Amniotic epithelial cell (primary cell): ENCODE data around the gene FIGLA.

ENCODE experiments used
- DNase-seq: peaks from one replicate; pipeline ENCODE4 v3.0.0-alpha.2; 2010; ENCODE audit warnings: low read depth

Gene FIGLA, protein sequence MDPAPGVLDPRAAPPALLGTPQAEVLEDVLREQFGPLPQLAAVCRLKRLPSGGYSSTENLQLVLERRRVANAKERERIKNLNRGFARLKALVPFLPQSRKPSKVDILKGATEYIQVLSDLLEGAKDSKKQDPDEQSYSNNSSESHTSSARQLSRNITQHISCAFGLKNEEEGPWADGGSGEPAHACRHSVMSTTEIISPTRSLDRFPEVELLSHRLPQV

DNA sequence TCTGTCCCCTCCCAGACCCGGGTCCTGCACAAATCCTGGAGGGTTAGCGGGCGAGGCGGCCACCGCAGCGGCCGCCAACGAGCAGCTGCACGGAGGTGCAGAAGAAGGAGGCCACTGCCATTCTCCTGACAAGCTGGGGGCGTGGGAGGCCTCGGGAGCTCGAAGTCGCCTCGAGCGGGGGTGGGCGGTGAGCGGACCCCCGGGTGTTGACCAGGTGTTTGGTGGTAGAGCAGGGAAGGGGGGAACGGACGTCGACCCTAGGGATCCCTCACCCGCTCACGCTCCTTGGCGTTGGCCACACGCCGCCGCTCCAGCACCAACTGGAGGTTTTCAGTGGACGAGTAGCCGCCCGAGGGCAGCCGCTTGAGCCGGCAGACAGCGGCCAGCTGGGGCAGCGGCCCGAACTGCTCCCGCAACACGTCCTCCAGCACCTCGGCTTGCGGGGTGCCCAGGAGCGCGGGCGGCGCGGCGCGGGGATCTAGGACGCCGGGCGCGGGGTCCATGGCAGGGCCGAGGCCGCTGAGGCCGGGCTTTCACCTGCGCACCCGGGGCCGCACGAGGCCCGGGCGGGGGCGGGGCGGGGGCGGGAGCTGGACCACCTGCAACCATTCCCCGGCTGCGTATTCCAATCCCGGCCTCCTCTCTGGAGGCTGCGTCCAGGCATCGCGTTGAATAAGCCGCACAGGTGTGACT is at the start of gene FIGLA:
Gene FIGLA, minus strand, starts transcription at position 508 of the 693 bp plus-strand sequence. Its CDS starts 5 bp downstream, at position 503.
- DNase-seq: no peak

DNA sequence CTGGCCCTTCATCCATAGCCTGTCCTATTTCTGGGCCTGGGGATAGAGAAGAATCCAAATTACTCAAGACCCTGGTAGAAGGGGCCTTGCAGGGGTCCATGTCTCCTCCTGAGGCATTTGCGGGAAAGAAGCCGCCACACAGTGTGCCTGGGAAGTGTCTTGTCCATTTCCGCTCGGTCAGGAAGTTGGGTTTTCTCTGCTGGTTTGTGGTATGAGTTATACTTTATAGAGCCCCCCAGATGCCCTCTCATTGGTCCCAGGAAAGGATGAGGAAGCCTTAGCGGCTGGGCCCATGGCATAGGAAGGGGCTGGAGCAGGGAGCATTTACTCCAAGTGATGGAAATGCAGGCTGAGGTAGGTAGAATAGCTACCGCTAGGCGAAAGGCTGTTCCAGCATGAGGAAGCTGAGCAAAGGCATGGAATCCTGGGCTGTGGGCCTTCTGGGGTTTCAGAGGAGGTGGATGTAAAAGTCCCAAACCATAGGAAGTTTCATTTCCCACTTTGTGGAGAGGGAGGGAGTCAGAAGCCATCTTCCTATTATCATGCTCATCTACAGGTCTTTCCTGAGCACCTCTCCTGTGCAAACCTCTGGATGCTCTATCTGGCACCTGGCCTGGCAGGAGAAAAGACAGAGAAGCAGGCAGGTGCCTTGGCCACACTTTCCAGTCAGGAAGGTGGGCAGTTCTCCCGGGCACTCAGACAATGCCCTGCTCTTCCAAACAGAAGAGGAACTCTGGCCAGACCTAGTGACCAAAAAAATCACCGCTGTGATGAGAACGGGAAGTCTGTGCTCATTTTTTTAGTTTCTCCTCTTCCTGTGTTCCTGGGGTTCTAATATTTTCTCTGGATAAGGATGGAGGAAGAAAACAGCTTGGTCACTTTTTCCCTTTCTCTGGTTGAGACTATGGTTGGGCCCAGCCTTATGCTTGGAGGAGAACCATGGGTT is 47.8 kb upstream of the FIGLA start:
- no peak for DNase-seq

DNA sequence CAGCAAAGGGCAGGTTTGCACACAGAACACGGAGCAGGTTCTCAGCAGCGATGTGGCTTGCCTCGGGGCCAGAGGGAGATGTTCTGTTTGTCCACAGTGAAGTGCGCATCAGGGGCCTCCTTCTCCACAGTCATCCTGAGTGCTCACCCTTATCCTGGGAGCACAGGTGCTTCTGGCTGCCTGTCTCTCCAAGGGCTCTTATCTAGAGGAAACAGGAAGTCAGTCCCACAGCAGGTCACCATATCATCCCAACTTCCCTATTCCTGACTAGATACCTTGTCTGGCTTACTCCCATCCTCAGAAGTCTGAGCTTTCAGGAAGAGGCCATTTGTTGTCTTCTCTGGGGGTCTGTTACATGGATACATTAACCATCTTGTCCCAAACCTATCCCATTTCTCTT is 45.2 kb upstream of the FIGLA start, which contains the start of gene CD207:
Gene CD207, minus strand, starts transcription at position 174 of the 400 bp plus-strand sequence. Its CDS starts 40 bp downstream, at position 134.
- DNase-seq: no peak

DNA sequence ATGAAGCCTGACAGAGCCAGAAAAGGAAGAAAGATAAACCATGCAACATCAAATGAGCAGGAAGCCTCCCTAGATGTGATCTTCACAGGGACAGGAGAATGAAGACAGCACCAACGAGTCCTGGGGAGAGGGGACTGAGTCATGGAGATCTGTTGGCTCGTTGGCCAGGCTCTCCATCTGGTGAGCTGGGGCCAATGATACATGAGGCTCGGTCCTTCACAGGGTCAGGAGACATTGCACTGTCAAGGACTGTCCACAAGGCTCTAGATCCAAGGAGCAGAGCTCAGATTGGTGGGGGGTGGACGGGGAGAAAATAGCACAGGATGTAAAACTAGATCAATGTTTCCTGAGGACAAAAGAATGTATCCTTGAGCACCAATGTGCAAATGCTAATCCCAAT is 44.4 kb upstream of the FIGLA start:
- DNase-seq: no peak

DNA sequence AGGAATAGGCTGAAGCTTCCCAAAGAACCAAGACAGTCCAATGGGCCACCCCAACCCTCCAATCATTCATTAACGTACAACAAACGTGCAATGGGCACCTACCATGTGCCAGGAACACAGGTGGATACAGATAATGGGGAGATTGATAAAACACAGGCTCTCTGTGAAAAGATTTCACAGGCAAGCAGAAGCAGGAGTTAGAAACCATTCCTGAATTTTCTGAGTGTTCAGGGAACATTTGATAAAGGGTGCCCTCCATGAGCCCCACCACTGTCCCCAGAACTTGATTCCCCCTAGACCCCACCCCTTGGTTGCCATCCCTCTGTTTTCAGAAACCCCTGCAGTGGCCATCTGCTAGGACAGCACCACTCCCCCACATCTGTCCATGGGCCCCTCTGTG is 43.7 kb upstream of the FIGLA start:
- DNase-seq: no peak

DNA sequence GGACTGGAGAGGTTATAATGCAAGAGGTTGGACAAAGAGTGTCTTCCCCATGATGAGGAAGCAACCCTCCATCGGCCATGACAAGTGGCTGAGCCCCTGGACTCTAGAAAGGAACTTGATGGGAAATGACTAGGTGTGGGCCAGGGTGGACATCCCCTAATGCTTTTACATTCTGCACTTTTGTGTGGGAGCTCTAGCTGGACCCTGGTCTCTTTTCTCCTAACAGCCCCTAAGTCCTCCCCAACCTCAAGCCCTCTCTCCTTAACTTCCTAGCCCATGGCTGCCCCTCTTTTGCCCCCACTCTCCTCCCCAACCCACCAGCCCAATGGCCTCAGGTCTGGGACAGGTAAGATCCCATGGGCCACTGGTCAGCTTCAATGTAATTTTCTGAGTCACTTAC is 42.8 kb upstream of the FIGLA start:
- no peak for DNase-seq

DNA sequence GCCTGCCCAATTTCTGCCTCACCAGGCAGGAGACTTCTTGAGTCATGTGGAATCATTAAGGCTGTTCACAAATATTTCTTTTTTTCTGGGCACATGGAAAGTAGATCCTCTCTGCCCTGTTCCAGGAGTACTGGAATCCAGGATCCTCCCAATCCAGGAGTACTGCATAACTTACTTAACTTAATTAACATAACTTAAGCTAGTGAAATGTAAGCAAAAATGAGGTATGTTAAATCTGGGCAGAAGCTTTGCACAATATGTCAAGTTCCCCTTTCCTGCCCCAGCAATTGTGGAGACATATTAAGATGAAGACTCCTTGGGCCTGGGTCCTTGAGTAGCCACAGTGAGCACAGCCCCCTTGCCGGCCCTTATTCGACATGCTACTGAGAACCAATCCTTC is 41.9 kb upstream of the FIGLA start:
- no peak for DNase-seq

DNA sequence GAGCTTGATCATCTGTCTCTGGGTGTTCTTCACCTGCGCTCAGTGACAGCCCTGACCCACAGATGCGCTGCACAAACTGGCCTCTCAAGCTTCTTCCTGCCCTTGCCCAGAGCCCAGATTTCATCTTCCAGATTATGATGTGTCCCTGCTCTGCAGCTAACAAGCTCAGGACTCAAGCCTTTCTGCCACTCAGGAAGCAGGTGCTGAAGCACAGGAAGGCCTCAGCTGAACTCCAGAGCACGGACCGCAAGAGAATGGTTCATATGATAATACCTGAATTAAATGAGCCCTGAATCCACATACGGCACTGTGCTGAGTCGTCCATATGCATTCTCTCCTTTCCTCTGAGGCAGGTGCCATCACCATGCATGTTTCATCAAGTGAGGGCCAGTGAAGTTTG is 41.4 kb upstream of the FIGLA start:
- no peak for DNase-seq

DNA sequence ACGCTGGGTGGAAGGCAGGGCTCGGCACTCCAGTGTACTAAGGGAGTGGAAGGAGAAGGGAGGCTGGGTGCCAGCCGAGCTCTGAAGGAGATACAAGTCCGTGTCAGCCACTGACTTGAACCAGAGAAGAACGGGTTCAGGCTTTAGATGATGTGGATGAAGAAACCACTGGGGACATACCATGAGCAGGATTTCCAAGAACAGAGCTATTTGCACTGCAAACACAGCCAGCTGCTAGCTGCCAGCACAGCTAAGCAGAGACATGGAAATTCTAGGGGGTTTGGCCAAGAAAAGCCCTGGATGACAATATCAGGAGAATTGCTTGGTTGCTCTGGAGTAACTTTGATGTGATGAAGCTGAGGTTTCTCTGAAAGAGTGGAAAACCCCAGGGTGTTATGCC is 39.9 kb upstream of the FIGLA start:
- no peak for DNase-seq

DNA sequence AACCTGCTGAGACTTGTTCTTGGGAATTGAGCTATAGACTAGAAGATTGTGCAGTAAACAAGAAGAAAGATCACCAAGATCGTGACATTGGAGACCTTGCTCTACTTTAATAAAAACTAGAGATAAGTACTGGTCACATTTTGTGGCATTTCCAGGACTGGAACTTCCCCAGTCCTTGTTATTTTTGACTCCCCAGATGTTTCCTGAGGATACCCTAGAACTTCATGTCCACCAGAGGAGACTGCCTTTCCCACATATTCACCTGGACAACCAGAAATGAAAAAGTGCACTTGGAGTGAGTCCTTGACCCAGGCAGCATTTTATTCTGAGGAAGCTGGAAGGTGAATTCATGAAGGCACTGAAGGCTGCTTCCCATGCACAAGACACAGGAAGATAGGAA is 39.5 kb upstream of the FIGLA start:
- no peak for DNase-seq

DNA sequence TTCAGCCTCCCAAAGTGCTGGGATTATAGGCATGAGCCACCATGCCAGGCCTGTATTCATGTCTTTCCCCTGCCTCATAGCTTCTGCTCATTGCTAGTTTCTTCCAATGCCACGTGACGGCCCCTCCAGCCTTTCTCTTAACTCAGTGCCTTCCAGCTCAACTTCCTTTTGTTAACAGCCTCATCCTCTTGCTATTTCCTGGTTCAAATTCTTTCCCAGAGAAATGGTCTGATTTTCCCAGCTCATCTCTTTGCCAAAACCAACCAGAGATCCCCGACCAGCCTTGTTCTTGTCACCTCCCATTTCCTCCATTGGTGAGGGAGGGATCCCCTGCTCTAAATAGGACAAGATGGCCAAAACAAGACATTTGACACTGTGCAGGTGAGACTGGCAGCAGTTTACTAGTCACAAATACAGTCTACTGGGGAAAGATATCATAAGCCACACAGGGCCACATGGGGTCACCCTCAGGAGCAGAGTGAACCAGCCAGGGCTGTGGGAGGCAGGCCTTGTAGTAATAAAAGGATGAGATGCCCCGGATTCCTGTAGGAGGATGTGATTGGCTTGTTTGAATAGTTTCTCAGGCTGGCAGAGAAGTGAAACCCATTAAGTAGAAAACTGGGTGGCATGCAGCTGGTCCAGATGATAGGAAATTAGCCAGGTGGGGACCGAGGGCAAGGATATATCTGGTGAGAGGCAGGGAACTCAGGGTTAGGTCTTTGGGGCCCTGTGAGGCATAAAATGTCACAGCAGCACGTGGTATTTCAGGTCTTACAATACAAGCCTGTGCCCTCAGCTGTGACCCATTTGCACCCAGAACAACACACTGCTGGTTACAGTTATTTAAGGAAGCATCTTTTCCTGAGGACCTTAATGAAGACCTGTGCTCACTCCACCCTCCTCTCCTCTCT is 38.7 kb upstream of the FIGLA start:
- DNase-seq: no peak

DNA sequence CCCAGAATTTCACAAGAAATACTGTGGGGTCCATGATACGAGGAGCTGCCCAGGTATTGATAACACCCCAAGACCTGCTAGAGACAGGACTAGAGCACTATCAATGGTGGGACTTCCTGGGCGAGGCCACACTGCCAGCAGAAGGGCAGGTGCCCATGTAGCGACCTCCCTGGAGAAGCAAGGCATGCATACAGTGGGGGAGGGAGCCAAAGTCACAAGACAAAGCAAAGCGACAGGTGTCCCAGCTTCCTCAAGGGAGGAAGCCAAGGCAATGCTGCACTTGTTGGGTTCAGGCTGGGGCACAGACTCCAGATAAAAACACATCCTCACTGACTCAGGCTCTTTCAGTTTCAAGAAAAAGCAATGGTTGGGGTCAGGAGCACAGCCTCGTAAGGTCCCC is 37.7 kb upstream of the FIGLA start:
- no peak for DNase-seq

DNA sequence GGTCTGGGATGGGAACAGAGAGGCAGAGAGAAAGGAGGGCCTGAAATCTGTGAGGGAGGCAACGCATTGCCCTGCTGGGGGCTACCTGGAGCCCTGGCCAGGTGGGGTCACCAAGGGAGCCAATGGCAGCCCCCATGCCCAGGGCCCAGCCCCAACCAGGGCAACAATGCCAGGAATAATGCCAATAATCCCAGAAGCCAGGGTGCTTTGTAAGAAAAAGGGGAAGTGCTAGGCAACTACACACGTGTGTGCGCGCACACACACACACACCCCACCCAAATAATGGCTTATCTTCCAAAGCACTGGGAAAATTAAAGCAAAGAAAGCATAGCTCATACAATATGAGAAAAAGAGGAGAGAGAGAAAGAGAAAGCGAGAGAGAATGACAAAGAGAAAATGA is 36.9 kb upstream of the FIGLA start:
- no peak for DNase-seq

DNA sequence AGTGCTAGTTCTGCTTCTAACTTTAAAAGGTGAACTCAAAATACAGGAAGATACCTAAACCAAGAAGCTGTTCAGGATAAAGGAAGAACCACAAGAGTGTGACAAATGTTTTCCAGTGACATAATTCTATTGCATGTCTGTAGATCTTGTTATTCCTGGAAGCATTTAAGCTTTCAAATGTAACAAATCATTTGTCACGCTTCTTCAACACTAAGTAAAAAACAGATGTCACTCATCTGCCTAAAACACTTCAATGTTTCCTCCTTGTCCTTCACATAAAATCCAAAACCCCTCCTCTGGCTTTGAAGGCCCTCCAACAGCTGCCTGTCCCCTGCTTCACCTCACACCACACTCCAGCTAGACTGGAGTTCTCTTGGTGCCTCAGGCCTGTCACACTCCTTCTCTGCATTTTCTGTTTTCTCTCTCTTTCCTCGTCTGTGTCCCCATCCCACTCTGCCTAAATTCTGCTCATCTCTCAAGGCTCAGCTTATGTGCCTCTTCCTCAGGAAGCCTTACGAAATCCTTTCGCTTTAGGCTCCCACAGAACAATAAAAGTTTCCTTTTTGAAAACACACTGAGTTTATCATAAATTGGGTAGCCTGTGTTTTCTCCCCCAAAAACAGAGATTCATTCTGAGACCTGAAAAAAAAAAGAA is 36.4 kb upstream of the FIGLA start:
- DNase-seq: no peak

DNA sequence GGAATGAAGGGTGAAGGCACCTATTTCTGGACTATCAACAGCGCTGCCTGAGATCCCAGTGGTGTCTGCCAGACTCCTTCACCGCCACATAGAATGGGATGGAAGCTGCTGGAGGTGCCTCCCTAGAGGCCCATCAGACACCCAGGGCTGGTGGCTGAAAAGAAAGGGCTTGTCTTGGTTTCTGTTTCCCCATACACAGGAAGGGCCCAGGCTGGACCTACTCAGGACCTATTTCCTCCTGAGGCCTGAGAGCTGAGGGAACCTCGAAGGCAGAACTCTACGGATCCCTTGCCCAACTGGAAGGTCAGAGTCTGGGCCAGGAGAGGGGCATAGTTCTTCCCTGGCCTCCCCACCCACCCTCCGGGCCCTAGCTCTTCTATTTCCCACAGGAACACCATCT is 32.8 kb upstream of the FIGLA start:
- no peak for DNase-seq

DNA sequence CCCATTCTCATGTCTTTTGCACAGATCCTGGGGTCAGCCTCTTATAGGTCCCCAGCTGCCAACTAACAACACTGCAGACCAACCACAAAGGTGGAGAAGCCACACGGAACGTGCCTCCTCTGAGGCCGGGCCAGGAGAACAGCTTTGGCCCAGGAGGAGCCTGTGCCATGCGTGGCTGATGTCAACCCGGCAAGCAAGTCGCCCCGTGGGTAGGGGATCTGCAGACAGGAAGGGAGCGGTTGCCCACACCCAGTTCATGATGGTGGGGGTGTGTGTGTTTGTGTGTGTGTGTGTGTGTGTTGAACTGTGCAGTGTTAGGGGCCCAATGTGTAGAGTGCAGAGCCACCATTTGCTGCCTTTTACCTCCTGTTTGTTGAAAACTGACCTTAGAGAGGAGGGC is 32.4 kb upstream of the FIGLA start:
- DNase-seq: no peak

DNA sequence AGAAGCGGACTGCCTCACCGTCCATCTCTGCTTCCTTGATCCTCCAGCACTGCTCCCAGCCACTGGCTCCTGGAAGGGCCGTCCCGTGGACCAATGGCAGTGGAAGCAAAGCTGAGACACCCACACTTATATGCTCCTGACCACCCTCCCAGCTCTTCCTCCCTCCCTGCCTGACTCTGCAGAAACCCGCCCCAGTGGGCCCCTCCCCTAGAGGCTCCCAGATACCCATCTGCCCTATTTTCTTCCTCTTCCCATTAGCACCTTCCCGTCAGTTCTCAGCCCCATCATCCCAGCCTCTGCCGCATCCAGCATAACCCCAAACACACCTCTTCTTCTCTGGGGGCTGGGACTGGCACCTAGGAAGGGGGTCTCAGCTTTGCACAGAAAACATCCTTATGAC is 30.1 kb upstream of the FIGLA start, which contains the start of gene CLEC4F:
Gene CLEC4F, minus strand, starts transcription at position 101 of the 400 bp plus-strand sequence. Its CDS starts 76 bp downstream, at position 25.
- no peak for DNase-seq

DNA sequence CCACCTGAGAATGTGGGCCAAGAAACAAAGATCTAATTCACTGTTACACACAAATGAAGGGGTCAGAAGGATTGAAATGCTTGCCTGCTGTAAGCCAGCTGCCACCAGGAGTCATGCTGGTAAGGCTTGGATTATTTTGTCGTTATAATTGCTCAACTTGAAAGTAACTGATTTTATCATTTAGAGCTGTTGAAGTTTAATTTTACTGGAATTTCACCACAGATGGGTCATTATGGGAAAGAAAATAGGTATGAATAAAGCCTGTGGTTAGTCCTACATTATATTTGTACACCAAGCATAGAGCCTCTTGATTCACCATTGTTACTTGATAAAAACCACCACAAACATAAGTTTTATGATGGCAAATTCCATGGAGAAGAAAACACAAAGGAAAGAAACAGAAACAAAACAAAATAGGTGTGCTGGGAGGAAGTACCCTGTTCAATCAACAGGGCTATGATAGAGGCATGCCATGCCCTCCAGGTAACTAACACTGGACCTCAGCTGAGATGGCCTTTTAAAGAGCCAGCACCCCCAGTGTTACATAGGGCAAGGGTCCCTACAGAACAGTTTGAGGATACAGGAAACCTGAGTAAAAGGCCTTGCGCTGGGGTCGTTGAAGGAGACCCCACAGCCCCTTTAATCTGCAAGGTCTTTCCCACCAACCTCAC is 27.0 kb upstream of the FIGLA start:
- no peak for DNase-seq

DNA sequence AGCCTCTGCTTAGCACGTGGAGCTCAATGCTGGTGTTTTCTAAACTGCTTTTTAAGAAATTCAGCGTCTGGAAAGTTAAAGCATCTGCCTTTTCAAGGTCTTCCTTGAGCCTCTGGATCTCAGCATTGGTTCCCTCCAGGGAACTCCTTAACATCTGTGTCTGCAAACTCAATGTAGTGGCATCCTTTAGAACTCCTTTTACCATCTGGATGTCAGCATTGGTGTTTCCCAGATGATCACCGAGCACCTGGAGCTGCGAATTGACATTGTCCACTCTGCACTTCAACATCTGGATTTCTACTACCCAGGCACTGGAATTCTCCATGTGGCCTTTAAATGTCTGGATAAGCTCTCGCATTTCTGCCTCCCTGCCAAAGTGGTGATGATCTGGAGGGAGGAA is 26.3 kb upstream of the FIGLA start:
- no peak for DNase-seq
